ENCODE data around the gene HPCAL4.
A peak's percentile ranks its signal among the peaks of the same experiment; 100 is the strongest.

The HPCAL4 gene

GRCh38 chr1:39671433-39671792, 19.8 kb downstream of the HPCAL4 start:
- H3K4me3 ChIP-seq (ENCODE audit: low read length): peak overlapping the region; percentile 61
- H3K9ac ChIP-seq (ENCODE audit: low read length): no peak overlapping the region
- peaks cover 15% of the 10 kb centered on the region for H3K27me3 ChIP-seq (ENCODE audit: control insufficient read depth, insufficient read depth, low read length)
- no peak overlapping the region for H3K27ac ChIP-seq (ENCODE audit: low read depth, low read length)
- H3K4me1 ChIP-seq (ENCODE audit: control insufficient read depth, insufficient read depth, low read length): peaks cover 4% of the 10 kb centered on the region
- H3K36me3 ChIP-seq (ENCODE audit: control insufficient read depth, insufficient read depth, low read length): no peaks in the 10 kb centered on the region

- no peak overlapping the region for H3K4me3 ChIP-seq (ENCODE audit: low read length)
- no peaks in the 10 kb centered on the region for H3K36me3 ChIP-seq (ENCODE audit: control insufficient read depth, insufficient read depth, low read length)
- no peak overlapping the region for H3K9ac ChIP-seq (ENCODE audit: low read length)
- peaks cover 15% of the 10 kb centered on the region for H3K27me3 ChIP-seq (ENCODE audit: control insufficient read depth, insufficient read depth, low read length)
- H3K27ac ChIP-seq (ENCODE audit: low read depth, low read length): no peak overlapping the region
- peaks cover 4% of the 10 kb centered on the region for H3K4me1 ChIP-seq (ENCODE audit: control insufficient read depth, insufficient read depth, low read length)
Observed at GRCh38 chr1:39670689-39671088, 20.5 kb downstream of the HPCAL4 start.

GRCh38 chr1:39668894-39669293, 22.3 kb downstream of the HPCAL4 start:
- no peak overlapping the region for H3K9ac ChIP-seq (ENCODE audit: low read length)
- H3K4me1 ChIP-seq (ENCODE audit: control insufficient read depth, insufficient read depth, low read length): peaks cover 4% of the 10 kb centered on the region
- no peaks in the 10 kb centered on the region for H3K36me3 ChIP-seq (ENCODE audit: control insufficient read depth, insufficient read depth, low read length)
- H3K27me3 ChIP-seq (ENCODE audit: control insufficient read depth, insufficient read depth, low read length): peaks cover 15% of the 10 kb centered on the region
- H3K27ac ChIP-seq (ENCODE audit: low read depth, low read length): no peak overlapping the region
- H3K4me3 ChIP-seq (ENCODE audit: low read length): no peak overlapping the region

GRCh38 chr1:39668111-39668510, 23.1 kb downstream of the HPCAL4 start:
- peaks cover 15% of the 10 kb centered on the region for H3K27me3 ChIP-seq (ENCODE audit: control insufficient read depth, insufficient read depth, low read length)
- H3K4me3 ChIP-seq (ENCODE audit: low read length): no peak overlapping the region
- no peak overlapping the region for H3K9ac ChIP-seq (ENCODE audit: low read length)
- H3K27ac ChIP-seq (ENCODE audit: low read depth, low read length): no peak overlapping the region
- H3K4me1 ChIP-seq (ENCODE audit: control insufficient read depth, insufficient read depth, low read length): peaks cover 4% of the 10 kb centered on the region
- H3K36me3 ChIP-seq (ENCODE audit: control insufficient read depth, insufficient read depth, low read length): no peaks in the 10 kb centered on the region

- Histone ChIP-seq H3K36me3 (ENCODE audit: control insufficient read depth, insufficient read depth, low read length) (no peaks in the 10 kb centered on the region), H3K27ac (ENCODE audit: low read depth, low read length) (no peak overlapping the region), H3K9ac (ENCODE audit: low read length) (no peak overlapping the region), H3K4me3 (ENCODE audit: low read length) (no peak overlapping the region), H3K4me1 (ENCODE audit: control insufficient read depth, insufficient read depth, low read length) (peaks cover 4% of the 10 kb centered on the region), H3K27me3 (ENCODE audit: control insufficient read depth, insufficient read depth, low read length) (peaks cover 15% of the 10 kb centered on the region)
Observed at GRCh38 chr1:39666772-39667171, 24.5 kb downstream of the HPCAL4 start.

GRCh38 chr1:39663559-39663958, 27.7 kb downstream of the HPCAL4 start:
- H3K27ac ChIP-seq (ENCODE audit: low read depth, low read length): no peak overlapping the region
- H3K27me3 ChIP-seq (ENCODE audit: control insufficient read depth, insufficient read depth, low read length): peaks cover 2% of the 10 kb centered on the region
- no peaks in the 10 kb centered on the region for H3K4me1 ChIP-seq (ENCODE audit: control insufficient read depth, insufficient read depth, low read length)
- H3K4me3 ChIP-seq (ENCODE audit: low read length): no peak overlapping the region
- H3K9ac ChIP-seq (ENCODE audit: low read length): no peak overlapping the region
- H3K36me3 ChIP-seq (ENCODE audit: control insufficient read depth, insufficient read depth, low read length): no peaks in the 10 kb centered on the region

GRCh38 chr1:39662861-39663260, 28.4 kb downstream of the HPCAL4 start:
- no peak overlapping the region for H3K4me3 ChIP-seq (ENCODE audit: low read length)
- H3K36me3 ChIP-seq (ENCODE audit: control insufficient read depth, insufficient read depth, low read length): no peaks in the 10 kb centered on the region
- H3K27ac ChIP-seq (ENCODE audit: low read depth, low read length): no peak overlapping the region

GRCh38 chr1:39659538-39659937, 31.7 kb downstream of the HPCAL4 start:
- Histone ChIP-seq H3K9ac (ENCODE audit: low read length) (no peak overlapping the region), H3K27ac (ENCODE audit: low read depth, low read length) (no peak overlapping the region), H3K27me3 (ENCODE audit: control insufficient read depth, insufficient read depth, low read length) (no peaks in the 10 kb centered on the region), H3K36me3 (ENCODE audit: control insufficient read depth, insufficient read depth, low read length) (no peaks in the 10 kb centered on the region), H3K4me1 (ENCODE audit: control insufficient read depth, insufficient read depth, low read length) (no peaks in the 10 kb centered on the region), H3K4me3 (ENCODE audit: low read length) (no peak overlapping the region)

More at GRCh38 chr1:39662861-39663260, 28.4 kb downstream of the HPCAL4 start:
- H3K4me1 ChIP-seq (ENCODE audit: control insufficient read depth, insufficient read depth, low read length): no peaks in the 10 kb centered on the region
- H3K9ac ChIP-seq (ENCODE audit: low read length): no peak overlapping the region
- H3K27me3 ChIP-seq (ENCODE audit: control insufficient read depth, insufficient read depth, low read length): no peaks in the 10 kb centered on the region

GRCh38 chr1:39659110-39659509, 32.1 kb downstream of the HPCAL4 start:
- Histone ChIP-seq H3K4me3 (ENCODE audit: low read length) (no peak overlapping the region), H3K9ac (ENCODE audit: low read length) (no peak overlapping the region), H3K4me1 (ENCODE audit: control insufficient read depth, insufficient read depth, low read length) (no peaks in the 10 kb centered on the region), H3K27me3 (ENCODE audit: control insufficient read depth, insufficient read depth, low read length) (no peaks in the 10 kb centered on the region), H3K36me3 (ENCODE audit: control insufficient read depth, insufficient read depth, low read length) (no peaks in the 10 kb centered on the region), H3K27ac (ENCODE audit: low read depth, low read length) (no peak overlapping the region)

GRCh38 chr1:39657923-39658485, 33.2 kb downstream of the HPCAL4 start:
- Histone ChIP-seq H3K4me3 (ENCODE audit: low read length) (no peak overlapping the region), H3K27me3 (ENCODE audit: control insufficient read depth, insufficient read depth, low read length) (no peaks in the 10 kb centered on the region), H3K9ac (ENCODE audit: low read length) (no peak overlapping the region), H3K36me3 (ENCODE audit: control insufficient read depth, insufficient read depth, low read length) (no peaks in the 10 kb centered on the region), H3K27ac (ENCODE audit: low read depth, low read length) (no peak overlapping the region), H3K4me1 (ENCODE audit: control insufficient read depth, insufficient read depth, low read length) (no peaks in the 10 kb centered on the region)

GRCh38 chr1:39657402-39657801, 33.8 kb downstream of the HPCAL4 start:
- H3K27ac ChIP-seq (ENCODE audit: low read depth, low read length): no peak overlapping the region

GRCh38 chr1:39656391-39656790, 34.8 kb downstream of the HPCAL4 start:
- no peaks in the 10 kb centered on the region for H3K27me3 ChIP-seq (ENCODE audit: control insufficient read depth, insufficient read depth, low read length)
- H3K4me1 ChIP-seq (ENCODE audit: control insufficient read depth, insufficient read depth, low read length): no peaks in the 10 kb centered on the region
- no peaks in the 10 kb centered on the region for H3K36me3 ChIP-seq (ENCODE audit: control insufficient read depth, insufficient read depth, low read length)
- no peak overlapping the region for H3K4me3 ChIP-seq (ENCODE audit: low read length)
- no peak overlapping the region for H3K27ac ChIP-seq (ENCODE audit: low read depth, low read length)
- H3K9ac ChIP-seq (ENCODE audit: low read length): no peak overlapping the region

More at GRCh38 chr1:39657402-39657801, 33.8 kb downstream of the HPCAL4 start:
- no peaks in the 10 kb centered on the region for H3K36me3 ChIP-seq (ENCODE audit: control insufficient read depth, insufficient read depth, low read length)
- no peaks in the 10 kb centered on the region for H3K4me1 ChIP-seq (ENCODE audit: control insufficient read depth, insufficient read depth, low read length)
- no peak overlapping the region for H3K4me3 ChIP-seq (ENCODE audit: low read length)
- H3K9ac ChIP-seq (ENCODE audit: low read length): no peak overlapping the region
- H3K27me3 ChIP-seq (ENCODE audit: control insufficient read depth, insufficient read depth, low read length): no peaks in the 10 kb centered on the region

- no peaks in the 10 kb centered on the region for H3K36me3 ChIP-seq (ENCODE audit: control insufficient read depth, insufficient read depth, low read length)
- H3K4me3 ChIP-seq (ENCODE audit: low read length): no peak overlapping the region
- H3K9ac ChIP-seq (ENCODE audit: low read length): no peak overlapping the region
- H3K4me1 ChIP-seq (ENCODE audit: control insufficient read depth, insufficient read depth, low read length): no peaks in the 10 kb centered on the region
- no peak overlapping the region for H3K27ac ChIP-seq (ENCODE audit: low read depth, low read length)
- H3K27me3 ChIP-seq (ENCODE audit: control insufficient read depth, insufficient read depth, low read length): no peaks in the 10 kb centered on the region
Observed at GRCh38 chr1:39655578-39656268, 35.5 kb downstream of the HPCAL4 start.

Measured in rectal smooth muscle tissue (tissue), 1 donor.